ENCODE data around the gene C19orf47.

DNA sequence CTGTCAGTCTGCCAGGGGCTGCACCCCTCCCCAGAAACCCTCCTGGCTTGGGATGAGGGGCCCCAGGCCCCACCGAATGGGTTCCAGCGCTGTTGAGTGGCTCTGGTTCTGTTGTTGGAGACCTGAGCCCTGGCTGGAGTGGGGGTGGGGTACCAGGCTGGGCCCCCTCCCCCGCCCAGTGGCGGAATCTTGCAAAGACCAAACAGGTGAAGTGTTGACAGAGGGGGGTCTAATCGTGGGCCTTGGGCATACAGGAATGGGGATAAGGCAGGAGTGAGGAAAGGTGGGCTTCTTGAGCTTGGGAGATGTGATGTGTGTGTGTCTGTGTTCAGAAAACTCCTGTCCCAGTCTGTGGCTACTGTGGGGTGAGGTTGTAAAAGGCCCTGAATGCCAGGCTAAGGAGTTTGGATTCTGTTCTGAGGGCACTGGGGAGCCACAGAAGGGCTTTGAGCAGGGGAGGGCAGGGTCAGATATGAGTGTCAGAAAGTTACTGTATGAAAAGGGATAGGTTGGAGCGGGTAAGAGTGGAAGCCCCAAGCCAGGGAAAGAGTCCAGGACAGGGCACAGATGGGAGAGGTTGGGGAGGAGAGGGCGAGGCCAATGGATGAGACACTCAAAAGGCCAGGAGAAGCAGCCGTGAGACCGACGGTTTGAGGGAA lies 42.0 kb upstream of the C19orf47 start, which contains the start of gene HIPK4:
- TF ChIP-seq, protein P1, sequence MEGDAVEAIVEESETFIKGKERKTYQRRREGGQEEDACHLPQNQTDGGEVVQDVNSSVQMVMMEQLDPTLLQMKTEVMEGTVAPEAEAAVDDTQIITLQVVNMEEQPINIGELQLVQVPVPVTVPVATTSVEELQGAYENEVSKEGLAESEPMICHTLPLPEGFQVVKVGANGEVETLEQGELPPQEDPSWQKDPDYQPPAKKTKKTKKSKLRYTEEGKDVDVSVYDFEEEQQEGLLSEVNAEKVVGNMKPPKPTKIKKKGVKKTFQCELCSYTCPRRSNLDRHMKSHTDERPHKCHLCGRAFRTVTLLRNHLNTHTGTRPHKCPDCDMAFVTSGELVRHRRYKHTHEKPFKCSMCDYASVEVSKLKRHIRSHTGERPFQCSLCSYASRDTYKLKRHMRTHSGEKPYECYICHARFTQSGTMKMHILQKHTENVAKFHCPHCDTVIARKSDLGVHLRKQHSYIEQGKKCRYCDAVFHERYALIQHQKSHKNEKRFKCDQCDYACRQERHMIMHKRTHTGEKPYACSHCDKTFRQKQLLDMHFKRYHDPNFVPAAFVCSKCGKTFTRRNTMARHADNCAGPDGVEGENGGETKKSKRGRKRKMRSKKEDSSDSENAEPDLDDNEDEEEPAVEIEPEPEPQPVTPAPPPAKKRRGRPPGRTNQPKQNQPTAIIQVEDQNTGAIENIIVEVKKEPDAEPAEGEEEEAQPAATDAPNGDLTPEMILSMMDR (IDR thresholded peaks at IDR 0.05 in 4 of 5, conservative IDR thresholded peaks at IDR 0.05 in 1 of 5), result no peak
- TF ChIP-seq POLR2A (IDR thresholded peaks at IDR 0.05), result no peak
